HG03097 (cell line): Measurements from ENCODE around the gene GNPTAB.
"Not testable (repeated sequence)": the region's sequence is repeated elsewhere in the genome, so short reads cannot be mapped to it uniquely, and the experiment has no call there.

Source experiments
- ATAC-seq: cut with Tn5 transposase; IDR thresholded peaks from one replicate; pipeline ENCODE4 v1.9.1; 2021; ENCODE audit not compliant: unreplicated experiment, low FRiP score

Gene GNPTAB

GRCh38 chr12:101854747-101855146 lies 24.0 kb upstream of the GNPTAB start:
- ATAC-seq = peak; percentile 41

- ATAC-seq = no peak
These were observed 22.2 kb upstream of the GNPTAB start for GRCh38 chr12:101852998-101853397.

- ATAC-seq = no peak
These were observed 19.4 kb upstream of the GNPTAB start for GRCh38 chr12:101850199-101850598.

DNA sequence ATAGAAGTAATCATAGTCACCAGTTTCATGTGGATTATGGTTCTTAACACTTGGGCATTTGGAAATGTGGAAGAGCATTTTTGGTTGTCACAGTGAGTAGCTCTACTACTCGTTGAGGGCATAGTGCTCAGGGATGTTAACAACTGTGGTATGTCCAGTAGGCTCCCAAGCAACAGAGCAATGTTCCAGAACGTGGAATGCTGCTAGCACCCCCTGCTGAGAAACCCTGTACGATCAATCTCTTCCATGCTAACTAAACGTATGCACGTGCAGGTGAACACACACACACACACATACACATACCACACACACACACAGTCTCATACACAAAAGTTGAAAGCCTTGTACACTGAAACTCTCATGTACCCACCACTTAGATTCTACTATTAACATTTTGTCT lies 16.6 kb upstream of the GNPTAB start:
- ATAC-seq = no peak

GRCh38 chr12:101845137-101845711 lies 14.5 kb upstream of the GNPTAB start:
- ATAC-seq = no peak

GRCh38 chr12:101841069-101841468 lies 10.3 kb upstream of the GNPTAB start:
- no peak for ATAC-seq

- ATAC-seq = no peak
These were observed 8.8 kb upstream of the GNPTAB start for GRCh38 chr12:101839324-101840283.

DNA sequence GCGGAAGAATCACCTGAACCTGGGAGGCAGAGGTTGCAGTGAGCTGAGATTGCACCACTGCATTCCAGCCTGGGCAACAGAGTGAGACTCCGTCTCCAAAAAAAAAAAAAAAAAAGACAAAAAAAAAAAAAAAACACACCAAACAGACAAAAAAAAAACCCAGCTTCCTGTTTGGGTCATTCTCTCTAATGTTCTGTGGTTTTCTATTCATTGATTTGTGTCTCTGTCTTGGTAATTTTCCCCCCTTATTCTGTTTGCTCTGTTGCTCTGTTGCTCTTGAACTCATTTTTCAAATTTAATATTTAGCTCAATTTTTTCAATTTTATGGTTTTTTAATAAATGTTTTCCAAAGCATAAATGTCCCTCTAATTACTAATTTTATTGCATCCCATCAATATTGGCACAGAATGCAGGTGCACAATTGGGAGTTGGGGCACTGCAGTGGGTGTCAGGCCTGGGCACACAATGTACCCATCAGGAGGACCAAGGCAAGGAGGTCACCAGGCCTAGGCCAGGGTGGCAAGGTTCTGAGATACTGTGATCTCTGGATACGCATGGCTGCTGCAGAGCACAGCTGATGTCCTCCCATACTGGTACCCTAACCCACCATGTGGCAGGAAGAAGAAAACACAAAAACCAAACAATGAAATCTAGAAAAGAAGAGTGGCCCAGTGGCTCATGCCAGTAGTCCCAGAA lies 8.0 kb upstream of the GNPTAB start:
- peak; percentile 53 for ATAC-seq

GRCh38 chr12:101832030-101832429 lies 1.3 kb upstream of the GNPTAB start:
- ATAC-seq = no peak

GRCh38 chr12:101829639-101830366 lies 956 bp downstream of the GNPTAB start:
- ATAC-seq = peak; percentile 2

GRCh38 chr12:101828463-101829196 lies 2.1 kb downstream of the GNPTAB start:
- ATAC-seq = no peak

DNA sequence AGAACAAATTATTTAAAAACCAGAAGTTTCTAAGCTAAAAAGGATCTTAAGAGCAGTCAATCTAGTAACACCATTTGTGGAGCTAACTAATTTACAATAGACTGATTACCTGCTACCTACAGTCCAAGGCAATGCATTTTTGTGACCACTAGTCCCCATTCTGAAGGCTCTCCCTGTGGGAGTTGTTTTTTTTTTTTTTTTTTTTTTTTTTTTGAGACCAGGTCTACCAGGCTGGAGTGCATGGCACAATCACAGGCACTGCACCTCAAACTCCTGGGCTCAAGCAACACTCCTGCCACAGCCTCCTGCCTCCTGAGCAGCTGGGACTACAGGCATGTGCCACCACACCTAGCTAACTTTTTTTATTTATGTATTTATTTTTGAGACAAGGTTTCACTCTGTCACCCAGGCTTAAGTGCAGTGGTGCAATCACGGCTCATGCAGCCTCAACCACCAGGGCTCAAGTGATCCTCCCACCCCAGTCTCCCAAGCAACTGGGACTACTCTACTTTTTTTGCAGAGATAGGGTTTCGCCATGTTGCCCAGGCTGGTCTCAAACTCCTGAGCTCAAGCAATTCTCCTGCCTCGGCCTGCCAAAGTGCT lies 3.9 kb downstream of the GNPTAB start:
- ATAC-seq = no peak

DNA sequence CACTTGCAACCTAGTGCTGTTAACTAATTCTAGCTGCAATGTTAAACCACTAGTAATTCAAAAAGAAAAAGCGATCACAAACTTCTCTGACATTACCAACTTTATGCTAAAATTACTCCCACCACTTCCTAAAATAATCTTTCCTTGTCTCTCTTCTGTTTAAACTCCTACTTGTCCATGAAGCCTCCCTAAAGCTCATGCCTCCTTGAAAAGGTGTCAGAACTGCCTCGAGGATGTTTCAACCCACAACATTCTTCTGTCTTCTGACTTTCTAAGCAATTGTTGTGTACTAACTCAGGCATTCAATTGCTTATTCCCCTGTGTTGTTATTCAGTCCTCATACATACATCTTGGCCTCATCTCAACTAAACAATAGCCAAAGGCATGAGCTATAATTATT lies 5.9 kb downstream of the GNPTAB start:
- ATAC-seq = no peak

DNA sequence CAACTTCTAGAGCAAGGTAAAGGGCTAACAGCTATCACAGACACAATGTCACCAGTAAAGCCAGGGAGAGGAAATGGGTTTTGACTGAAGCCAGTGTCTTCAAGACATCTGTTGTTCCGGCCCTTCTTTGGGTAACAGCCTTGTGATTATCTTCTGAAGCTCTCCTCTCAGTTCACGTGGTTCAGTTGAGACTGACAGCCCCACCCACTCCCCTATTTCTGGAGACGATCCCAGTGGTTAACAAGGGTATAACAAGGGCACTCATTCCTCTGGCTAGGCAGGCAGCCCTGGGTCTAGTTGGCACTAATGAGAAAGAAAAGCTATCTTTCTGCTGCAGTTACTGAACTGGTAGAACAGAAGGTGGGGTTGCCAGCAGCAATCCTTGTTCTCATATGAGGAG lies 6.9 kb downstream of the GNPTAB start:
- peak; percentile 73 for ATAC-seq

DNA sequence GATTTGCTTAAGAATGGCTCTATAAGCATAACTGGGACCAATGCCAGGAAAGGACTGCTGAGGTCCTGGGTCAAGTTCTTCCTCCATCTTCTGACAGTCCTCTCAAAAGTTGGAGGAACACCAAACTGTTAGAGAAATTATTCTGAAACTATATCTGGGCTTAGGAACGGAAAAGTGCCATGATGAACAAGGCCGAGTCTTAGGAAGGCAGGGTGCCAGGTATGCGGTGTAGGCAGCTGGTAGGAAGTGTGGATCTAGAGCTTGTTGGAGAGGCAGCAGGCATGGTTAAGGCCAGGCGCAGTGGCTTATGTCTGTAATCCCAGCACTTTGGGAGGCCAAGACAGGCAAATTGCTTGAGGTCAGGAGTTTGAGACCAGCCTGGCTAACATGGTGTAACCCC lies 7.7 kb downstream of the GNPTAB start:
- no peak for ATAC-seq

DNA sequence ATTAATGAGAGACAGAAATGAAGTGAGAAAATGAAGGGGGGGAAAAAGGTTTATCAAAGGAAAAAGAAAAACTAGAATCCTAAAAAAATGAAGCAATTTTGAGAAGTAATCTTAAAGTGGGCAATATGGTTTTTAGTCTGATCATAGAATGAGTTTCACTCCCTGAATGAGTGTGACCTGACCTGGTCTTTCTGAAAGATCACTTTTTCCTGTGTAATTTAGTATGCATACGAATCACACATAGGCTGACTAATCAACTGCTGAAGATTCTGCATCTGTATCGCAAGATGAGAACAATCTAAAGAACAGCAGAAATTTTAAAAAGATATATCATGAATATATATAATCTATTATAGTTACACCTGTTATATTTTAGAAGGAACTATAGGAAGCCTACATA lies 11.3 kb downstream of the GNPTAB start:
- ATAC-seq = no peak

DNA sequence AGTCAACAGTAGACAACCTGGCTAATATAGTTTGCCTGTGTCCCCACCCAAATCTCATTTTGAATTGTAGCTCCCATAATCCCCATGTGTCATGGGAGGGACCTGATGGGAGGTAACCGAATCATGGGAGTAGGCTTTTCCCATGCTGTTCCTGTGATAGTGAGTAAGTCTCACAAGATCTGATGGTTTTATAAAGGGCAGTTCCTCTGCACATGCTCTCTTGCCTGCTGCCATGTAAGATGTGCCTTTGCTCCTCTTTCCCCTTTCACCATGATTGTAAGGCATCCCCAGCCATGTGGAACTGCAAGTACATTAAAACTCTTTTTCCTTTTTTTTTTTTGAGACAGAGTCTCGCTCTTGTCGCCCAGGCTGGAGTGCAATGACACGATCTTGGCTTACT lies 12.1 kb downstream of the GNPTAB start:
- not testable (repeated sequence) for ATAC-seq

DNA sequence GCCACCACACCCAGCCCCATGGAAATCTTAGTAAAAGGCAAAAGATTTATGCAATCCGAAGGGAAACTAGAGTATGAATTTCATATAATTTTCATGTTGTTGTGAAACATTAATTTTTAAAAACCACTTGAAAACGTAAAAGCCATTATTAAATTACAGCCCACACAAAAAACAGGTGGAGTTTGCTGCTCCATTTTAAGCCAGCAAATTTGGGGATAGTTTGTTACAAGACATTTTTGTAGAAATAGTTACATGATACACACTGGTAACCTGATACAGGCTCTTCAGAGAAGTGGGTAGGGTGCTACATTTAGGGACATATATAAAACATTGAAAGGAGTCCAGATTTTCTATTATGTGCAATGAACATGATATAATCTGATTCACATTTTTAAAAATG lies 17.6 kb downstream of the GNPTAB start:
- ATAC-seq = no peak

DNA sequence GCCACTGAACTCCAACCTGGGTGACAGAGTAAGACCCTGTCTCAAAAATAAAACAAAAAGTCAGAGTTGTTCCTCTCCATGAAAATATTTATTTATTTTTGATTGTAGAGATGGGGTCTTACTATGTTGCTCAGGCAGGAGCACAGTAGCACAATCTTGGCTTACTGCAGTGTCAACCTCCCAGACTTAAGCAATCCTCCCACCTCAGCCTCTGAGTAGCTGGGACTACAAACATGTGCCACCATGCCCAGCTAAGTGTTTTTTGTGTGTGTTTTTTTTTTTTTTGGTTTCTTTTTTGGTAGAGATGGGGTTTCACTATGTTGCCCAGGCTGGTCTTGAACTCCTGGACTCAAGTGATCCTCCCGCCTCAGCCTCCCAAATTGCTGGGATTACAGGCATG lies 18.0 kb downstream of the GNPTAB start:
- not testable (repeated sequence) for ATAC-seq

GRCh38 chr12:101811342-101811741 lies 19.4 kb downstream of the GNPTAB start:
- not testable (repeated sequence) for ATAC-seq
